HCT116 (cell line): ENCODE measurements around the gene PEMT. TPM values are rescaled to one million over a fixed set of nuclear protein-coding genes. Genes with fewer than 3 reads are reported as not detected.

Experiments used
- ATAC-seq: fragments of 200-7000 bp; cut with Tn5 transposase; 2 replicates; pipeline ENCODE4 v1.9.1; 2020; ENCODE audit warnings: mild to moderate bottlenecking, moderate library complexity
- BruUV-seq: library from RNA; stranded (reverse); fragments of 400-500 nt; replicated peaks from 2 replicates; lab custom pipeline; 2021; lab: Mats Ljungman, UMichigan
- CTCF ChIA-PET: fragments of 300-600 bp; sonication (Branson Sonifier 250); formaldehyde crosslinking; loops from one replicate; lab custom pipeline; 2021; ENCODE audit warnings: antibody characterized with exemption; lab: Charles Lee
- POLR2A ChIA-PET: fragments of 300-600, 350-600 bp; sonication (Branson Sonifier 250); formaldehyde crosslinking; loops from one replicate; lab custom pipeline; 2021; ENCODE audit warnings: antibody characterized with exemption; lab: Charles Lee
- RAD21 ChIA-PET, 2 experiments: fragments of 300-600 bp; sonication (Branson Sonifier 250); formaldehyde crosslinking; loops; one replicate each; lab custom pipeline; 2023; ENCODE audit warnings: low total read pairs in 2 of 2; ENCODE audit not compliant: uncharacterized antibody in 2 of 2, unreplicated experiment in 2 of 2, low non-redundant PET in 1 of 2; lab: Charles Lee
- DNase-seq: peaks from one replicate; pipeline ENCODE4 v3.0.0-alpha.2; 2010; ENCODE audit warnings: low read depth, low spot score
- H2AFZ ChIP-seq: fragments of 200-600 bp; shearing (Covaris generic), sonication (generic); 2 replicates; pipeline ENCODE4 v1.6.1; 2017; ENCODE audit warnings: low read depth, mixed run types, mixed read lengths, antibody characterized with exemption, low read length; ENCODE audit not compliant: poor library complexity, severe bottlenecking
- H3K27ac ChIP-seq: 2 replicates; pipeline ENCODE4 v1.5.1; 2012; ENCODE audit warnings: low read depth, low read length
- H3K27me3 ChIP-seq: fragments of 200-600 bp; sonication (generic); 2 replicates; pipeline ENCODE4 v1.6.1; 2016; ENCODE audit warnings: mixed run types, low read length, mixed read lengths; ENCODE audit not compliant: insufficient read depth
- H3K36me3 ChIP-seq, 2 experiments: fragments of 200-500 bp in 1 of 2; fragments of 200-600 bp in 1 of 2; sonication (Bioruptor generic) in 1 of 2; sonication (generic) in 1 of 2; 2 replicates each; pipeline versions ENCODE4 v1.5.1 to v1.6.1; 2014 to 2016; ENCODE audit warnings: low read length in 2 of 2, inconsistent platforms in 1 of 2, mixed read lengths in 1 of 2, mixed run types in 1 of 2; ENCODE audit not compliant: insufficient read depth in 2 of 2, control insufficient read depth in 1 of 2
- H3K4me1 ChIP-seq, 2 experiments: fragments of 200-600 bp in 1 of 2; sonication (generic) in 1 of 2; 2 replicates each; pipeline versions ENCODE4 v1.5.1 to v1.6.1; 2012 to 2017; ENCODE audit warnings: low read length in 2 of 2, inconsistent platforms in 1 of 2, mild to moderate bottlenecking in 1 of 2, mixed read lengths in 1 of 2, mixed run types in 1 of 2, moderate library complexity in 1 of 2; ENCODE audit not compliant: insufficient read depth in 2 of 2, control insufficient read depth in 1 of 2
- H3K4me2 ChIP-seq: fragments of 200-600 bp; sonication (generic); 2 replicates; pipeline ENCODE4 v1.6.1; 2017; ENCODE audit warnings: mixed run types, low read length, mixed read lengths
- H3K4me3 ChIP-seq, 2 experiments: fragments of 200-600 bp in 1 of 2; sonication (generic) in 1 of 2; replicated peaks in 1 of 2; 2 replicates each; pipeline ENCODE4 v1.5.1; 2011 to 2016; ENCODE audit warnings: low read length in 2 of 2, control low read depth in 1 of 2, low read depth in 1 of 2, mild to moderate bottlenecking in 1 of 2, mixed read lengths in 1 of 2, mixed run types in 1 of 2
- H3K79me2 ChIP-seq: fragments of 200-600 bp; sonication (generic); 2 replicates; pipeline ENCODE4 v1.6.1; 2017; ENCODE audit warnings: mild to moderate bottlenecking, mixed run types, low read length, moderate library complexity, mixed read lengths; ENCODE audit not compliant: insufficient read depth
- H3K9ac ChIP-seq: fragments of 200-600 bp; sonication (generic); 2 replicates; pipeline ENCODE4 v1.6.1; 2016; ENCODE audit warnings: low read length, mixed read lengths
- H3K9me2 ChIP-seq: fragments of 200-600 bp; sonication (generic), shearing (Covaris generic); 2 replicates; pipeline ENCODE4 v1.6.1; 2017; ENCODE audit warnings: mixed run types, mild to moderate bottlenecking, moderate library complexity; ENCODE audit not compliant: insufficient read depth
- H3K9me3 ChIP-seq, 2 experiments: fragments of 200-500 bp in 1 of 2; fragments of 200-600 bp in 1 of 2; sonication (Bioruptor generic) in 1 of 2; sonication (generic) in 1 of 2; 2 replicates each; pipeline ENCODE4 v1.6.1; 2014 to 2017; ENCODE audit warnings: low read length in 2 of 2, mixed read lengths in 2 of 2, inconsistent platforms in 1 of 2, low read depth in 1 of 2, mild to moderate bottlenecking in 1 of 2, mixed run types in 1 of 2, moderate library complexity in 1 of 2; ENCODE audit not compliant: control insufficient read depth in 1 of 2, insufficient read depth in 1 of 2
- H4K20me1 ChIP-seq: fragments of 200-600 bp; sonication (generic), shearing (Covaris generic); 2 replicates; pipeline ENCODE4 v1.6.1; 2017; ENCODE audit warnings: mixed run types, mild to moderate bottlenecking, moderate library complexity; ENCODE audit not compliant: insufficient read depth
- CEBPB ChIP-seq: IDR thresholded peaks from 2 replicates; pipeline ENCODE4 v1.6.1; 2012; ENCODE audit warnings: low read depth
- CTCF ChIP-seq, 3 experiments: fragments of 200-600 bp in 1 of 3; sonication (generic) in 1 of 3; IDR thresholded peaks in 2 of 3; conservative IDR thresholded peaks in 1 of 3; 2 replicates each; pipeline ENCODE4 v1.5.1; 2012 to 2017; ENCODE audit warnings: low read depth in 2 of 3, low read length in 2 of 3, antibody characterized with exemption in 1 of 3, borderline replicate concordance in 1 of 3, control low read depth in 1 of 3, mild to moderate bottlenecking in 1 of 3, mixed read lengths in 1 of 3, mixed run types in 1 of 3, moderate library complexity in 1 of 3; ENCODE audit not compliant: insufficient read depth in 1 of 3
- ELF1 ChIP-seq: IDR thresholded peaks from 2 replicates; pipeline ENCODE4 v1.6.1; 2012; ENCODE audit warnings: low read depth, borderline replicate concordance
- FOSL1 ChIP-seq: IDR thresholded peaks from 2 replicates; pipeline ENCODE4 v1.6.1; 2012; ENCODE audit warnings: low read depth
- JUND ChIP-seq: IDR thresholded peaks from 2 replicates; pipeline ENCODE4 v1.6.1; 2012
- MAX ChIP-seq: IDR thresholded peaks from 2 replicates; pipeline ENCODE4 v1.6.1; 2012
- RAD21 ChIP-seq: IDR thresholded peaks from 2 replicates; pipeline ENCODE4 v1.6.1; 2012; ENCODE audit warnings: low read depth, mild to moderate bottlenecking
- SP1 ChIP-seq: IDR thresholded peaks from 2 replicates; pipeline ENCODE4 v1.6.1; 2012; ENCODE audit warnings: low read depth
- SRF ChIP-seq: IDR thresholded peaks from 2 replicates; pipeline ENCODE4 v1.6.1; 2012; ENCODE audit warnings: low read depth
- YY1 ChIP-seq: IDR thresholded peaks from 2 replicates; pipeline ENCODE4 v1.6.1; 2011; ENCODE audit warnings: low read length, low read depth, moderate library complexity, mild to moderate bottlenecking; ENCODE audit not compliant: insufficient replicate concordance; ENCODE audit errors: extremely low read depth
- ZFX ChIP-seq: fragments of 450-650 bp; IDR thresholded peaks from 2 replicates; pipeline ENCODE4 v1.6.1; 2017
- intact Hi-C: fragments of 100-400 bp; cut with micrococcal nuclease; formaldehyde crosslinking; loops from 2 replicates; pipeline ENCODE4 v1.10.0; 2022
- total RNA-seq: library from RNA; stranded (reverse); gene quantifications from one replicate; pipeline ENCODE4 v1.2.1, GENCODE V29; 2021; ENCODE audit not compliant: unreplicated experiment

PEMT gene
- total RNA-seq, 1 experiment from 2014 or later, result 52.1 TPM

GRCh38 chr17:17520599-17521232 is 70.8 kb downstream of the PEMT start (continued):
- no peak for TF ChIP-seq FOSL1
- no peak for TF ChIP-seq CEBPB
- TF ChIP-seq RAD21, result no peak
- no peak for TF ChIP-seq SP1
- TF ChIP-seq MAX, result no peak
- no peak for TF ChIP-seq ZFX
- no peak for TF ChIP-seq SRF
- TF ChIP-seq YY1, result no peak
- no peak for TF ChIP-seq JUND
- no peak for TF ChIP-seq ELF1
- TF ChIP-seq, all 23 proteins: peak for 0

- no peaks in the 10 kb centered on the region for H3K36me3 ChIP-seq
- H3K9ac ChIP-seq, result no peak overlapping the region
- no peak overlapping the region for H3K4me3 ChIP-seq
- intact Hi-C loops, result no loop called here
- ATAC-seq, result no peak
- BruUV-seq, result no TSS peak
- H2AFZ ChIP-seq, result no peak overlapping the region
- no peaks in the 10 kb centered on the region for H3K27me3 ChIP-seq
- H3K4me2 ChIP-seq, result no peak overlapping the region
- H3K79me2 ChIP-seq, result no peaks in the 10 kb centered on the region
- no peaks in the 10 kb centered on the region for H3K9me3 ChIP-seq
- TF ChIP-seq CTCF (IDR thresholded peaks at IDR 0.05 in 2 of 3, conservative IDR thresholded peaks at IDR 0.05 in 1 of 3; ENCODE audit: borderline replicate concordance in 1 of 3, insufficient read depth in 1 of 3, low read depth in 2 of 3, low read length in 2 of 3), result no peak
- H3K27ac ChIP-seq, result no peak overlapping the region
- RAD21 ChIA-PET, result no interaction called here
- POLR2A ChIA-PET, result no interaction called here
- no peaks in the 10 kb centered on the region for H4K20me1 ChIP-seq
- H3K4me1 ChIP-seq, result peaks cover 0 to 18% of the 10 kb centered on the region in 2 experiments; a peak in 1 of 4 replicates
- H3K9me2 ChIP-seq, result no peaks in the 10 kb centered on the region
- DNase-seq, result no peak
- CTCF ChIA-PET, result no interaction called here
These were observed 71.6 kb downstream of the PEMT start for GRCh38 chr17:17519886-17520285.
